Measurements from ENCODE around the gene RAB40C.

DNA sequence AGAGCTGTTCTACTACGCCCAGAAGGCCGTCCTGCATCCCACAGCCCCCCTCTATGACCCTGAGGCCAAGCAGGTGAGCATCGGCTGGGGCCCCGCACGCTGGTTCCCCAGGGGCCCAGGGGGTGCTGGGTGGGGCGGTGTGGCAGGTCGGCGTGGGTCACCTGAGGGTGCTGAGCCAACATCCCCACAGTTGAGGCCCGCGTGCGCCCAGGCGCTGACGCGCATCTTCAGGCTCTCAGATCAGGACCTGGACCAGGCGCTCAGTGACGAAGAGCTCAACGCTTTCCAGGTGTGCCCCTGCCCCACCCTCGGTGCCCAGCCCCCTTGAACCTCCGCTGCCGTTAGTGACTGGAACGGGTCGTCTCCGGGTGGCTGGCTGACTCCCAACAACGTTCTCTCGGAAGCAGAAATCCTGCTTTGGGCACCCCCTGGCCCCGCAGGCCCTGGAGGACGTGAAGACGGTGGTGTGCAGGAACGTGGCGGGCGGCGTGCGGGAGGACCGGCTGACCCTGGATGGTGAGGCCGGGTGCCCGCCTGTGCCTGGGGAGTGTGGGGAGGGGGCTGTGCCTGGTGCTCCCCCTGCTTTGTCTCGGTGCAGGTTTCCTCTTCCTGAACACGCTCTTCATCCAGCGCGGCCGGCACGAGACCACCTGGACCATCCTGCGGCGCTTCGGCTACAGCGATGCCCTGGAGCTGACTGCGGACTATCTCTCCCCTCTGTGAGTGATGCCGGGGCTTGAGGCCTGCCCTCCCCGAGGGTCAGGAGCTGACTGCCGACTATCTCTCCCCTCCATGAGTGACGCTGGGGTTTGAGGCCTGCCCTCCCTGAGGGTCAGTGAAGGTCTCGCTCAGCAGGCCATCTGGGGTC lies 80.9 kb downstream of the RAB40C start:
- TF ChIP-seq EZH2phosphoT487 (IDR thresholded peaks at IDR 0.05; ENCODE audit: insufficient read depth, low read depth) (no peak), EZH2 (IDR thresholded peaks at IDR 0.05; ENCODE audit: insufficient read depth, poor library complexity, severe bottlenecking) (no peak)
